ENCODE measurements around the gene CLMP.

DNA sequence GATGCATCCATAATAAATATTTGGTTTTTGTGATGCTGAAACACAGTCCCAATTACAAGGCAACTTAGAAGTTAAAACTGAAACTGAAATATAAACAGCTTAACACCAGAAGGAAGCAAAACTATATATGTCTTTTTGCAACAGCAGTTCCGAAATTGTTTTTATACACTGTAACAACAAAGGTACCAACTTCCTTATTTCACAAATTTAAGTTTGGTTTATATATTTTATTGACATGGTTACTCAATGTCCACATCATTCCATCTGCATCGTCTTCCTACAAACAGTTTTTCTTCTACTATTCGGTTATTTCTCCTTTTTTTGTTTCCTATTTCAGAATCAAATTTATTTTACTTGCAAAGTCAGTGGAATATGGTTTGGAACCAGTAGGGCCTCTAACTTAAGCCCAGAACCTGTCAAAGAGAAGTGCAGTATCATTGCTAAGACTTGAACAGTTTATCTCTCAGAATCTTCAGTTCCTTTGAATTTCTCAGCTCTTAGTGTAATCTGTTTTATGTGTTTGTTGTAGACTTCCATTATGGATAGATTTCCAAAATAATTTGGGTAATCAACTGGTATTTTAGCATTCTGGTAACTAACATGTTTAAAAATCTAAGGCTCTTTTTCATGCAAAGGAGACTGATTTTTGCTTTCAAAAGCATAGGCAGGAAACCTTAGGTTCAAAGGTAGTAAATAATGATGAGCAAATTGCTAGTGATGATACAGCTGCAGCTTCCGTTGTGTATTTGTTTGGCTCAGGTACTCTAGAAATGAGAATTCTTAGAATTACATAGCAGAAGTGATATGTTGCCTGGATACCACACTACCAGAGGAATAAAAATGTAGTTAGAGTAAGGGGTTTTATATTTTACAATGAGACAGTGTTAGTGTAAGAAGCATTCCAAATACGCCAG lies 124.9 kb downstream of the CLMP start:
- TF ChIP-seq, protein P1, sequence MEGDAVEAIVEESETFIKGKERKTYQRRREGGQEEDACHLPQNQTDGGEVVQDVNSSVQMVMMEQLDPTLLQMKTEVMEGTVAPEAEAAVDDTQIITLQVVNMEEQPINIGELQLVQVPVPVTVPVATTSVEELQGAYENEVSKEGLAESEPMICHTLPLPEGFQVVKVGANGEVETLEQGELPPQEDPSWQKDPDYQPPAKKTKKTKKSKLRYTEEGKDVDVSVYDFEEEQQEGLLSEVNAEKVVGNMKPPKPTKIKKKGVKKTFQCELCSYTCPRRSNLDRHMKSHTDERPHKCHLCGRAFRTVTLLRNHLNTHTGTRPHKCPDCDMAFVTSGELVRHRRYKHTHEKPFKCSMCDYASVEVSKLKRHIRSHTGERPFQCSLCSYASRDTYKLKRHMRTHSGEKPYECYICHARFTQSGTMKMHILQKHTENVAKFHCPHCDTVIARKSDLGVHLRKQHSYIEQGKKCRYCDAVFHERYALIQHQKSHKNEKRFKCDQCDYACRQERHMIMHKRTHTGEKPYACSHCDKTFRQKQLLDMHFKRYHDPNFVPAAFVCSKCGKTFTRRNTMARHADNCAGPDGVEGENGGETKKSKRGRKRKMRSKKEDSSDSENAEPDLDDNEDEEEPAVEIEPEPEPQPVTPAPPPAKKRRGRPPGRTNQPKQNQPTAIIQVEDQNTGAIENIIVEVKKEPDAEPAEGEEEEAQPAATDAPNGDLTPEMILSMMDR (IDR thresholded peaks at IDR 0.05; ENCODE audit: low read depth, low read length, poor library complexity, severe bottlenecking) = no peak
- TF ChIP-seq EZH2phosphoT487 (IDR thresholded peaks at IDR 0.05; ENCODE audit: borderline replicate concordance, low read length) = no peak
